ENCODE data around the gene FHL1.
A peak's percentile ranks its signal among the peaks of the same experiment; 100 is the strongest.
"Not testable (repeated sequence)": the region's sequence is repeated elsewhere in the genome, so short reads cannot be mapped to it uniquely, and the experiment has no call there.

The FHL1 gene

GRCh38 chrX:136209016-136209738 is 61.8 kb downstream of the FHL1 start:
- DNase-seq (ENCODE audit: low read depth) = no peak

GRCh38 chrX:136209751-136210150 is 62.4 kb downstream of the FHL1 start:
- DNase-seq (ENCODE audit: low read depth) = no peak

- no peak for DNase-seq (ENCODE audit: low read depth)
These were observed 62.9 kb downstream of the FHL1 start for GRCh38 chrX:136210243-136210642.

GRCh38 chrX:136210806-136211205 is 63.5 kb downstream of the FHL1 start:
- DNase-seq (ENCODE audit: low read depth) = no peak

GRCh38 chrX:136211766-136212556 is 64.6 kb downstream of the FHL1 start:
- no peak for DNase-seq (ENCODE audit: low read depth)

GRCh38 chrX:136212557-136213111 is 65.3 kb downstream of the FHL1 start:
- no peak for DNase-seq (ENCODE audit: low read depth)

GRCh38 chrX:136214551-136214950 is 67.2 kb downstream of the FHL1 start:
- DNase-seq (ENCODE audit: low read depth) = no peak

GRCh38 chrX:136215559-136215958 is 68.2 kb downstream of the FHL1 start:
- DNase-seq (ENCODE audit: low read depth) = no peak

- no peak for DNase-seq (ENCODE audit: low read depth)
These were observed 72.6 kb downstream of the FHL1 start for GRCh38 chrX:136219893-136220292.

GRCh38 chrX:136220540-136220939 is 73.2 kb downstream of the FHL1 start:
- no peak for DNase-seq (ENCODE audit: low read depth)

- DNase-seq (ENCODE audit: low read depth) = no peak
These were observed 73.6 kb downstream of the FHL1 start for GRCh38 chrX:136220951-136221350.

- DNase-seq (ENCODE audit: low read depth) = no peak
These were observed 74.6 kb downstream of the FHL1 start for GRCh38 chrX:136221851-136222513.

GRCh38 chrX:136227074-136227473 is 79.7 kb downstream of the FHL1 start:
- DNase-seq (ENCODE audit: low read depth) = no peak

- DNase-seq (ENCODE audit: low read depth) = no peak
These were observed 80.9 kb downstream of the FHL1 start for GRCh38 chrX:136227948-136228838.

GRCh38 chrX:136228839-136229207 is 81.5 kb downstream of the FHL1 start:
- DNase-seq (ENCODE audit: low read depth) = no peak

GRCh38 chrX:136237074-136237473 is 89.7 kb downstream of the FHL1 start:
- DNase-seq (ENCODE audit: low read depth) = no peak

GRCh38 chrX:136237849-136238248 is 90.5 kb downstream of the FHL1 start:
- not testable (repeated sequence) for DNase-seq (ENCODE audit: low read depth)

GRCh38 chrX:136246201-136246600 is 98.9 kb downstream of the FHL1 start:
- DNase-seq (ENCODE audit: low read depth) = no peak

- DNase-seq (ENCODE audit: low read depth) = peak; percentile 28
These were observed 103.1 kb downstream of the FHL1 start for GRCh38 chrX:136250191-136251040.
